Pulmonary artery endothelial cell (primary cell): Measurements from ENCODE around the gene HSPB7. TPM values are rescaled to one million over a fixed set of nuclear protein-coding genes. Genes with fewer than 3 reads are reported as not detected.
A peak's percentile ranks its signal among the peaks of the same experiment; 100 is the strongest.
"Not testable (repeated sequence)": the region's sequence is repeated elsewhere in the genome, so short reads cannot be mapped to it uniquely, and the experiment has no call there.

ENCODE experiments used
- DNase-seq: peaks from one replicate; pipeline ENCODE4 v3.0.0-alpha.2; 2011; ENCODE audit warnings: low read depth, low spot score
- total RNA-seq: library from RNA; depleted of rRNA; stranded (reverse); fragments of >200 nt; gene quantifications from 2 replicates; pipeline ENCODE4 v1.2.3, GENCODE V29; 2014

HSPB7 gene
- 0.14 TPM in 1 of 2 replicates, not detected in the other for total RNA-seq

GRCh38 chr1:16017461-16018303, at the start of gene HSPB7:
Gene HSPB7 (minus strand): TSS chr1:16018043. CDS start chr1:16017963, 80 bp downstream.
- no peak for DNase-seq

GRCh38 chr1:16067127-16067768, 49.4 kb upstream of the HSPB7 start:
- DNase-seq = no peak

GRCh38 chr1:16066245-16066644, 48.4 kb upstream of the HSPB7 start:
- no peak for DNase-seq

- DNase-seq = no peak
Measured at GRCh38 chr1:16065269-16065576, 47.4 kb upstream of the HSPB7 start.

- no peak for DNase-seq
Measured at GRCh38 chr1:16064536-16065268, 46.9 kb upstream of the HSPB7 start.

- DNase-seq = no peak
Measured at GRCh38 chr1:16063921-16064320, 46.1 kb upstream of the HSPB7 start.

- DNase-seq = no peak
Measured at GRCh38 chr1:16063226-16063829, 45.5 kb upstream of the HSPB7 start.

- DNase-seq = not testable (repeated sequence)
Measured at GRCh38 chr1:16062687-16063075, 44.8 kb upstream of the HSPB7 start.

- DNase-seq = not testable (repeated sequence)
Measured at GRCh38 chr1:16061989-16062686, 44.3 kb upstream of the HSPB7 start.

GRCh38 chr1:16061266-16061665, 43.4 kb upstream of the HSPB7 start:
- DNase-seq = no peak

GRCh38 chr1:16058394-16059120, 40.7 kb upstream of the HSPB7 start:
- DNase-seq = not testable (repeated sequence)

GRCh38 chr1:16057314-16057915, 39.6 kb upstream of the HSPB7 start:
- DNase-seq = not testable (repeated sequence)

- DNase-seq = not testable (repeated sequence)
Measured at GRCh38 chr1:16056521-16056912, 38.7 kb upstream of the HSPB7 start.

- peak; percentile 24 for DNase-seq
Measured at GRCh38 chr1:16055613-16056520, 38.0 kb upstream of the HSPB7 start.

GRCh38 chr1:16054598-16055540, 37.0 kb upstream of the HSPB7 start:
- no peak for DNase-seq

GRCh38 chr1:16053781-16054502, 36.1 kb upstream of the HSPB7 start:
- DNase-seq = no peak

- DNase-seq = not testable (repeated sequence)
Measured at GRCh38 chr1:16051949-16052348, 34.1 kb upstream of the HSPB7 start.
